Suprapubic skin (tissue), 4 donors: Measurements from ENCODE around the gene LRP6.

ENCODE experiments used
- EP300 ChIP-seq: sonication (generic); formaldehyde crosslinking; IDR thresholded peaks from one replicate; pipeline ENCODE4 v1.6.1; 2017; ENCODE audit warnings: antibody characterized with exemption
- POLR2A ChIP-seq, 2 donors: fragments of 450-650 bp; IDR thresholded peaks; one replicate each; pipeline ENCODE4 v1.6.1; 2017; ENCODE audit warnings: antibody characterized with exemption in 2 of 2, mild to moderate bottlenecking in 2 of 2, moderate library complexity in 2 of 2
- POLR2AphosphoS5 ChIP-seq, 3 donors: sonication (generic); formaldehyde crosslinking; IDR thresholded peaks; one replicate each; pipeline ENCODE4 v1.6.1; 2017; ENCODE audit warnings: antibody characterized with exemption in 3 of 3
- TF ChIP-seq, protein P1 (sequence below), 2 donors: fragments of 200-600 bp in 1 of 2; fragments of 450-650 bp in 1 of 2; sonication (generic) in 1 of 2; IDR thresholded peaks; one replicate each; pipeline ENCODE4 v1.5.1; 2016 to 2019; ENCODE audit warnings: antibody characterized with exemption in 2 of 2, mild to moderate bottlenecking in 1 of 2, moderate library complexity in 1 of 2

DNA sequence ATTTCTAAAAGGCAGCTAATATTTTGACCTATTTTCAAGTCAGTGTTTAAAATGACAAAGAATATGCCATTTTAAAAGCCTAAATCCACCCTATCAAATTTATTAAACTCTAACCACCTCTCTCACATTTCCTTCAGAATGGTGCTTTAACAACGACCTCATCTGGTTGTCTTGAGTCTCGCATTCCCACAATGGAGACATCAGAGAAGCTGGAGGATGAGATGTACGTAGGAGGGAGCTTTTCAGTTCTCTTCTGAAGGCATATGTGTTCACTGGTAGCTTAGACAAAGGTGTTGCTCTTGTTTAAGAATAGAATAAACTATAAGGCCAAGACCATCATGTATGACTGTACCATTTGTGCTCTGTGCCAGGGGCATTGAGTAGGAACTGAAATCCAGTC lies 113.2 kb downstream of the LRP6 start:
- TF ChIP-seq, protein P1, sequence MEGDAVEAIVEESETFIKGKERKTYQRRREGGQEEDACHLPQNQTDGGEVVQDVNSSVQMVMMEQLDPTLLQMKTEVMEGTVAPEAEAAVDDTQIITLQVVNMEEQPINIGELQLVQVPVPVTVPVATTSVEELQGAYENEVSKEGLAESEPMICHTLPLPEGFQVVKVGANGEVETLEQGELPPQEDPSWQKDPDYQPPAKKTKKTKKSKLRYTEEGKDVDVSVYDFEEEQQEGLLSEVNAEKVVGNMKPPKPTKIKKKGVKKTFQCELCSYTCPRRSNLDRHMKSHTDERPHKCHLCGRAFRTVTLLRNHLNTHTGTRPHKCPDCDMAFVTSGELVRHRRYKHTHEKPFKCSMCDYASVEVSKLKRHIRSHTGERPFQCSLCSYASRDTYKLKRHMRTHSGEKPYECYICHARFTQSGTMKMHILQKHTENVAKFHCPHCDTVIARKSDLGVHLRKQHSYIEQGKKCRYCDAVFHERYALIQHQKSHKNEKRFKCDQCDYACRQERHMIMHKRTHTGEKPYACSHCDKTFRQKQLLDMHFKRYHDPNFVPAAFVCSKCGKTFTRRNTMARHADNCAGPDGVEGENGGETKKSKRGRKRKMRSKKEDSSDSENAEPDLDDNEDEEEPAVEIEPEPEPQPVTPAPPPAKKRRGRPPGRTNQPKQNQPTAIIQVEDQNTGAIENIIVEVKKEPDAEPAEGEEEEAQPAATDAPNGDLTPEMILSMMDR (IDR thresholded peaks at IDR 0.05) = no peak
- TF ChIP-seq POLR2A (IDR thresholded peaks at IDR 0.05) = no peak
- TF ChIP-seq POLR2AphosphoS5 (IDR thresholded peaks at IDR 0.05) = no peak
- no peak for TF ChIP-seq EP300
